GM19193 (cell line): ENCODE results near the gene SLC6A11.

Experiments
- POLR2A ChIP-seq: IDR thresholded peaks from 4 replicates; pipeline ENCODE4 v1.6.1; 2011; ENCODE audit not compliant: insufficient read depth, insufficient read length; ENCODE audit errors: extremely low read depth

Gene SLC6A11

GRCh38 chr3:10814623-10815022 lies 1.4 kb upstream of the SLC6A11 start:
- no peak for TF ChIP-seq POLR2A

GRCh38 chr3:10815487-10815886 lies 541 bp upstream of the SLC6A11 start:
- TF ChIP-seq POLR2A, result no peak

- TF ChIP-seq POLR2A, result no peak
These were observed 830 bp downstream of the SLC6A11 start for GRCh38 chr3:10816863-10817253.

GRCh38 chr3:10817506-10817905 lies 1.5 kb downstream of the SLC6A11 start:
- TF ChIP-seq POLR2A, result no peak

- no peak for TF ChIP-seq POLR2A
These were observed 6.0 kb downstream of the SLC6A11 start for GRCh38 chr3:10822055-10822454.

GRCh38 chr3:10822708-10823515 lies 6.9 kb downstream of the SLC6A11 start:
- no peak for TF ChIP-seq POLR2A

- no peak for TF ChIP-seq POLR2A
These were observed 7.4 kb downstream of the SLC6A11 start for GRCh38 chr3:10823516-10823818.

GRCh38 chr3:10824468-10824867 lies 8.4 kb downstream of the SLC6A11 start:
- TF ChIP-seq POLR2A, result no peak

- no peak for TF ChIP-seq POLR2A
These were observed 17.9 kb downstream of the SLC6A11 start for GRCh38 chr3:10833855-10834414.

GRCh38 chr3:10834951-10835350 lies 18.9 kb downstream of the SLC6A11 start:
- TF ChIP-seq POLR2A, result no peak

- TF ChIP-seq POLR2A, result no peak
These were observed 19.4 kb downstream of the SLC6A11 start for GRCh38 chr3:10835406-10835805.

GRCh38 chr3:10836676-10837075 lies 20.6 kb downstream of the SLC6A11 start:
- no peak for TF ChIP-seq POLR2A

- TF ChIP-seq POLR2A, result no peak
These were observed 21.8 kb downstream of the SLC6A11 start for GRCh38 chr3:10837849-10838248.

- no peak for TF ChIP-seq POLR2A
These were observed 23.1 kb downstream of the SLC6A11 start for GRCh38 chr3:10839167-10839566.

- no peak for TF ChIP-seq POLR2A
These were observed 25.1 kb downstream of the SLC6A11 start for GRCh38 chr3:10841100-10841499.

- no peak for TF ChIP-seq POLR2A
These were observed 27.4 kb downstream of the SLC6A11 start for GRCh38 chr3:10843378-10843777.
